ENCODE data around the gene RERE. TPM values are rescaled to one million over a fixed set of nuclear protein-coding genes. Genes with fewer than 3 reads are reported as not detected.

Gene RERE
- total and polyA plus RNA-seq, 2 experiments from 2014 or later: 148 to 170 TPM

- TF ChIP-seq, protein P1, sequence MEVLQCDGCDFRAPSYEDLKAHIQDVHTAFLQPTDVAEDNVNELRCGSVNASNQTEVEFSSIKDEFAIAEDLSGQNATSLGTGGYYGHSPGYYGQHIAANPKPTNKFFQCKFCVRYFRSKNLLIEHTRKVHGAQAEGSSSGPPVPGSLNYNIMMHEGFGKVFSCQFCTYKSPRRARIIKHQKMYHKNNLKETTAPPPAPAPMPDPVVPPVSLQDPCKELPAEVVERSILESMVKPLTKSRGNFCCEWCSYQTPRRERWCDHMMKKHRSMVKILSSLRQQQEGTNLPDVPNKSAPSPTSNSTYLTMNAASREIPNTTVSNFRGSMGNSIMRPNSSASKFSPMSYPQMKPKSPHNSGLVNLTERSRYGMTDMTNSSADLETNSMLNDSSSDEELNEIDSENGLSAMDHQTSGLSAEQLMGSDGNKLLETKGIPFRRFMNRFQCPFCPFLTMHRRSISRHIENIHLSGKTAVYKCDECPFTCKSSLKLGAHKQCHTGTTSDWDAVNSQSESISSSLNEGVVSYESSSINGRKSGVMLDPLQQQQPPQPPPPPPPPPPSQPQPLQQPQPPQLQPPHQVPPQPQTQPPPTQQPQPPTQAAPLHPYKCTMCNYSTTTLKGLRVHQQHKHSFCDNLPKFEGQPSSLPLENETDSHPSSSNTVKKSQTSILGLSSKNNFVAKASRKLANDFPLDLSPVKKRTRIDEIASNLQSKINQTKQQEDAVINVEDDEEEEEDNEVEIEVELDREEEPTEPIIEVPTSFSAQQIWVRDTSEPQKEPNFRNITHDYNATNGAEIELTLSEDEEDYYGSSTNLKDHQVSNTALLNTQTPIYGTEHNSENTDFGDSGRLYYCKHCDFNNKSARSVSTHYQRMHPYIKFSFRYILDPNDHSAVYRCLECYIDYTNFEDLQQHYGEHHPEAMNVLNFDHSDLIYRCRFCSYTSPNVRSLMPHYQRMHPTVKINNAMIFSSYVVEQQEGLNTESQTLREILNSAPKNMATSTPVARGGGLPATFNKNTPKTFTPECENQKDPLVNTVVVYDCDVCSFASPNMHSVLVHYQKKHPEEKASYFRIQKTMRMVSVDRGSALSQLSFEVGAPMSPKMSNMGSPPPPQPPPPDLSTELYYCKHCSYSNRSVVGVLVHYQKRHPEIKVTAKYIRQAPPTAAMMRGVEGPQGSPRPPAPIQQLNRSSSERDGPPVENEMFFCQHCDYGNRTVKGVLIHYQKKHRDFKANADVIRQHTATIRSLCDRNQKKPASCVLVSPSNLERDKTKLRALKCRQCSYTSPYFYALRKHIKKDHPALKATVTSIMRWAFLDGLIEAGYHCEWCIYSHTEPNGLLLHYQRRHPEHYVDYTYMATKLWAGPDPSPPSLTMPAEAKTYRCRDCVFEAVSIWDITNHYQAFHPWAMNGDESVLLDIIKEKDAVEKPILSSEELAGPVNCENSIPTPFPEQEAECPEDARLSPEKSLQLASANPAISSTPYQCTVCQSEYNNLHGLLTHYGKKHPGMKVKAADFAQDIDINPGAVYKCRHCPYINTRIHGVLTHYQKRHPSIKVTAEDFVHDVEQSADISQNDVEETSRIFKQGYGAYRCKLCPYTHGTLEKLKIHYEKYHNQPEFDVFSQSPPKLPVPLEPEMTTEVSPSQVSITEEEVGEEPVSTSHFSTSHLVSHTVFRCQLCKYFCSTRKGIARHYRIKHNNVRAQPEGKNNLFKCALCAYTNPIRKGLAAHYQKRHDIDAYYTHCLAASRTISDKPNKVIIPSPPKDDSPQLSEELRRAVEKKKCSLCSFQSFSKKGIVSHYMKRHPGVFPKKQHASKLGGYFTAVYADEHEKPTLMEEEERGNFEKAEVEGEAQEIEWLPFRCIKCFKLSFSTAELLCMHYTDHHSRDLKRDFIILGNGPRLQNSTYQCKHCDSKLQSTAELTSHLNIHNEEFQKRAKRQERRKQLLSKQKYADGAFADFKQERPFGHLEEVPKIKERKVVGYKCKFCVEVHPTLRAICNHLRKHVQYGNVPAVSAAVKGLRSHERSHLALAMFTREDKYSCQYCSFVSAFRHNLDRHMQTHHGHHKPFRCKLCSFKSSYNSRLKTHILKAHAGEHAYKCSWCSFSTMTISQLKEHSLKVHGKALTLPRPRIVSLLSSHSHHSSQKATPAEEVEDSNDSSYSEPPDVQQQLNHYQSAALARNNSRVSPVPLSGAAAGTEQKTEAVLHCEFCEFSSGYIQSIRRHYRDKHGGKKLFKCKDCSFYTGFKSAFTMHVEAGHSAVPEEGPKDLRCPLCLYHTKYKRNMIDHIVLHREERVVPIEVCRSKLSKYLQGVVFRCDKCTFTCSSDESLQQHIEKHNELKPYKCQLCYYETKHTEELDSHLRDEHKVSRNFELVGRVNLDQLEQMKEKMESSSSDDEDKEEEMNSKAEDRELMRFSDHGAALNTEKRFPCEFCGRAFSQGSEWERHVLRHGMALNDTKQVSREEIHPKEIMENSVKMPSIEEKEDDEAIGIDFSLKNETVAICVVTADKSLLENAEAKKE (CRISPR knock-in tag; IDR thresholded peaks at IDR 0.05): no peak
- TF ChIP-seq STAT1 (IDR thresholded peaks at IDR 0.05; ENCODE audit: unreplicated experiment) (no peak), EZH2phosphoT487 (IDR thresholded peaks at IDR 0.05; ENCODE audit: unreplicated experiment) (no peak), JUNB (IDR thresholded peaks at IDR 0.05; ENCODE audit: unreplicated experiment) (no peak), POLR2AphosphoS5 (IDR thresholded peaks at IDR 0.05; ENCODE audit: low read depth) (no peak), EZH2 (IDR thresholded peaks at IDR 0.05; ENCODE audit: low read depth, unreplicated experiment) (no peak), ZNF114 (CRISPR knock-in tag; IDR thresholded peaks at IDR 0.05) (no peak), ZNF331 (CRISPR knock-in tag; IDR thresholded peaks at IDR 0.05; ENCODE audit: low read depth) (no peak), CTCF (conservative IDR thresholded peaks at IDR 0.05; ENCODE audit: low read depth in 2 of 2) (no peak)
- TF ChIP-seq, protein P2, sequence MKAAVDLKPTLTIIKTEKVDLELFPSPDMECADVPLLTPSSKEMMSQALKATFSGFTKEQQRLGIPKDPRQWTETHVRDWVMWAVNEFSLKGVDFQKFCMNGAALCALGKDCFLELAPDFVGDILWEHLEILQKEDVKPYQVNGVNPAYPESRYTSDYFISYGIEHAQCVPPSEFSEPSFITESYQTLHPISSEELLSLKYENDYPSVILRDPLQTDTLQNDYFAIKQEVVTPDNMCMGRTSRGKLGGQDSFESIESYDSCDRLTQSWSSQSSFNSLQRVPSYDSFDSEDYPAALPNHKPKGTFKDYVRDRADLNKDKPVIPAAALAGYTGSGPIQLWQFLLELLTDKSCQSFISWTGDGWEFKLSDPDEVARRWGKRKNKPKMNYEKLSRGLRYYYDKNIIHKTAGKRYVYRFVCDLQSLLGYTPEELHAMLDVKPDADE (IDR thresholded peaks at IDR 0.05): no peak
- TF ChIP-seq, protein P3, sequence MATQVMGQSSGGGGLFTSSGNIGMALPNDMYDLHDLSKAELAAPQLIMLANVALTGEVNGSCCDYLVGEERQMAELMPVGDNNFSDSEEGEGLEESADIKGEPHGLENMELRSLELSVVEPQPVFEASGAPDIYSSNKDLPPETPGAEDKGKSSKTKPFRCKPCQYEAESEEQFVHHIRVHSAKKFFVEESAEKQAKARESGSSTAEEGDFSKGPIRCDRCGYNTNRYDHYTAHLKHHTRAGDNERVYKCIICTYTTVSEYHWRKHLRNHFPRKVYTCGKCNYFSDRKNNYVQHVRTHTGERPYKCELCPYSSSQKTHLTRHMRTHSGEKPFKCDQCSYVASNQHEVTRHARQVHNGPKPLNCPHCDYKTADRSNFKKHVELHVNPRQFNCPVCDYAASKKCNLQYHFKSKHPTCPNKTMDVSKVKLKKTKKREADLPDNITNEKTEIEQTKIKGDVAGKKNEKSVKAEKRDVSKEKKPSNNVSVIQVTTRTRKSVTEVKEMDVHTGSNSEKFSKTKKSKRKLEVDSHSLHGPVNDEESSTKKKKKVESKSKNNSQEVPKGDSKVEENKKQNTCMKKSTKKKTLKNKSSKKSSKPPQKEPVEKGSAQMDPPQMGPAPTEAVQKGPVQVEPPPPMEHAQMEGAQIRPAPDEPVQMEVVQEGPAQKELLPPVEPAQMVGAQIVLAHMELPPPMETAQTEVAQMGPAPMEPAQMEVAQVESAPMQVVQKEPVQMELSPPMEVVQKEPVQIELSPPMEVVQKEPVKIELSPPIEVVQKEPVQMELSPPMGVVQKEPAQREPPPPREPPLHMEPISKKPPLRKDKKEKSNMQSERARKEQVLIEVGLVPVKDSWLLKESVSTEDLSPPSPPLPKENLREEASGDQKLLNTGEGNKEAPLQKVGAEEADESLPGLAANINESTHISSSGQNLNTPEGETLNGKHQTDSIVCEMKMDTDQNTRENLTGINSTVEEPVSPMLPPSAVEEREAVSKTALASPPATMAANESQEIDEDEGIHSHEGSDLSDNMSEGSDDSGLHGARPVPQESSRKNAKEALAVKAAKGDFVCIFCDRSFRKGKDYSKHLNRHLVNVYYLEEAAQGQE (IDR thresholded peaks at IDR 0.05; ENCODE audit: unreplicated experiment): no peak
Measured at GRCh38 chr1:8708259-8708658, 109.2 kb downstream of the RERE start (continued).
